Erythroblast (primary cell): ENCODE results near the gene FAM13A.

ENCODE experiments used
- GATA1 ChIP-seq: IDR thresholded peaks from 2 replicates; pipeline ENCODE4 v1.6.1; 2011; ENCODE audit warnings: low read depth, mild to moderate bottlenecking, control low read depth, low read length, moderate library complexity
- POLR2A ChIP-seq: IDR thresholded peaks from 2 replicates; pipeline ENCODE4 v1.6.1; 2011; ENCODE audit warnings: mild to moderate bottlenecking, low read length

GRCh38 chr4:88725143-88725542 is 331.8 kb downstream of the FAM13A start:
- TF ChIP-seq POLR2A (no peak), GATA1 (no peak)
